Neural cell (in vitro differentiated cells): ENCODE results near the gene SPTB. TPM values are rescaled to one million over a fixed set of nuclear protein-coding genes. Genes with fewer than 3 reads are reported as not detected.

Experiments used
- H2AFZ ChIP-seq: fragments of 200-600, 300-800 bp; sonication (generic), shearing (Covaris generic); 2 replicates; pipeline ENCODE4 v1.6.0; 2014; ENCODE audit warnings: low read depth, mild to moderate bottlenecking, antibody characterized with exemption, low read length, moderate library complexity
- H3F3A ChIP-seq: fragments of 200-600 bp; shearing (Covaris generic); 2 replicates; pipeline ENCODE4 v1.6.1; 2016; ENCODE audit warnings: mild to moderate bottlenecking, moderate library complexity, mixed read lengths, antibody characterized with exemption, low read length; ENCODE audit not compliant: insufficient read depth, poor library complexity, severe bottlenecking
- H3K27ac ChIP-seq: fragments of 200-600, 300-800 bp; sonication (generic), shearing (Covaris generic); 2 replicates; pipeline ENCODE4 v1.5.1; 2014; ENCODE audit warnings: mild to moderate bottlenecking, low read length, moderate library complexity
- H3K27me3 ChIP-seq: fragments of 300-800, 200-600 bp; sonication (generic), shearing (Covaris generic); 2 replicates; pipeline ENCODE4 v1.6.0; 2014; ENCODE audit warnings: mild to moderate bottlenecking, low read depth, low read length, moderate library complexity; ENCODE audit not compliant: insufficient read depth
- H3K36me3 ChIP-seq: fragments of 300-800, 200-600 bp; sonication (generic), shearing (Covaris generic); 2 replicates; pipeline ENCODE4 v1.5.1; 2014; ENCODE audit warnings: mild to moderate bottlenecking, antibody characterized with exemption, low read length, moderate library complexity; ENCODE audit not compliant: insufficient read depth
- H3K4me2 ChIP-seq: fragments of 300-800, 200-600 bp; sonication (generic), shearing (Covaris generic); 2 replicates; pipeline ENCODE4 v1.6.0; 2014; ENCODE audit warnings: mild to moderate bottlenecking, low read length
- H3K4me3 ChIP-seq: fragments of 300-800, 200-600 bp; sonication (generic), shearing (Covaris generic); 2 replicates; pipeline ENCODE4 v1.5.1; 2014; ENCODE audit warnings: mild to moderate bottlenecking, low read length, moderate library complexity
- H3K79me2 ChIP-seq: fragments of 200-600 bp; shearing (Covaris generic); replicated peaks from 2 replicates; pipeline ENCODE4 v1.6.0; 2014; ENCODE audit warnings: mild to moderate bottlenecking, low read length, moderate library complexity; ENCODE audit not compliant: insufficient read depth
- H3K9ac ChIP-seq: fragments of 300-800, 200-600 bp; sonication (generic), shearing (Covaris generic); 2 replicates; pipeline ENCODE4 v1.6.1; 2016; ENCODE audit warnings: mild to moderate bottlenecking, low read length, mixed read lengths
- H3K9me2 ChIP-seq: fragments of 200-600 bp; shearing (Covaris generic); 2 replicates; pipeline ENCODE4 v1.6.1; 2016; ENCODE audit warnings: mild to moderate bottlenecking, low read length, mixed read lengths; ENCODE audit not compliant: insufficient read depth
- H3K9me3 ChIP-seq: fragments of 200-600, 300-800 bp; sonication (generic), shearing (Covaris generic); 2 replicates; pipeline ENCODE4 v1.6.1; 2016; ENCODE audit warnings: mild to moderate bottlenecking, mixed run types, low read length, moderate library complexity, mixed read lengths
- H4K20me1 ChIP-seq: fragments of 200-600 bp; shearing (Covaris generic); 2 replicates; pipeline ENCODE4 v1.6.1; 2016; ENCODE audit warnings: mild to moderate bottlenecking, mixed run types; ENCODE audit not compliant: insufficient read depth
- CTCF ChIP-seq: fragments of 450-650 bp; IDR thresholded peaks from 2 replicates; pipeline ENCODE4 v1.5.1; 2014; ENCODE audit warnings: antibody characterized with exemption, mild to moderate bottlenecking, moderate library complexity; ENCODE audit not compliant: poor library complexity, severe bottlenecking
- EP300 ChIP-seq: fragments of 450-650 bp; conservative IDR thresholded peaks from 2 replicates; pipeline ENCODE4 v1.6.1; 2014; ENCODE audit warnings: antibody characterized with exemption, mild to moderate bottlenecking, moderate library complexity; ENCODE audit not compliant: poor library complexity, severe bottlenecking
- EZH2 ChIP-seq: fragments of 200-600, 300-800 bp; shearing (Covaris generic), sonication (generic); IDR thresholded peaks from 2 replicates; pipeline ENCODE4 v1.6.1; 2014; ENCODE audit warnings: antibody characterized with exemption, low read length, borderline replicate concordance, mild to moderate bottlenecking; ENCODE audit not compliant: insufficient read depth, poor library complexity, severe bottlenecking
- MXI1 ChIP-seq: fragments of 450-650 bp; conservative IDR thresholded peaks from 2 replicates; pipeline ENCODE4 v1.6.1; 2014; ENCODE audit warnings: antibody characterized with exemption, mild to moderate bottlenecking; ENCODE audit not compliant: poor library complexity, severe bottlenecking
- POLR2AphosphoS5 ChIP-seq: IDR thresholded peaks from 2 replicates; pipeline ENCODE4 v1.6.1; 2012
- RAD21 ChIP-seq: fragments of 450-650 bp; conservative IDR thresholded peaks from 2 replicates; pipeline ENCODE4 v1.6.1; 2014; ENCODE audit warnings: antibody characterized with exemption, mild to moderate bottlenecking, moderate library complexity
- REST ChIP-seq: IDR thresholded peaks from 2 replicates; pipeline ENCODE4 v1.6.1; 2012; ENCODE audit warnings: borderline replicate concordance
- SMC3 ChIP-seq: fragments of 450-650 bp; conservative IDR thresholded peaks from 2 replicates; pipeline ENCODE4 v1.6.1; 2014; ENCODE audit warnings: antibody characterized with exemption, mild to moderate bottlenecking, moderate library complexity; ENCODE audit not compliant: poor library complexity
- TAF1 ChIP-seq: IDR thresholded peaks from 2 replicates; pipeline ENCODE4 v1.6.1; 2012; ENCODE audit warnings: low read depth
- polyA plus RNA-seq: library from polyadenylated mRNA; depleted of rRNA; stranded (reverse); fragments of >200 nt; gene quantifications from 2 replicates; pipeline ENCODE4 v1.2.3, GENCODE V29; 2014

The SPTB gene
- polyA plus RNA-seq, 1 donor from 2014 or later, result 1.9 TPM

GRCh38 chr14:64817631-64818030 is 62.1 kb downstream of the SPTB start:
- H3K9me3 ChIP-seq, result no peaks in the 10 kb centered on the region
- no peak overlapping the region for H3K4me2 ChIP-seq
- H3K9ac ChIP-seq, result no peak overlapping the region
- TF ChIP-seq EP300 (no peak), MXI1 (no peak), RAD21 (no peak), CTCF (no peak), SMC3 (no peak), POLR2AphosphoS5 (no peak), EZH2 (no peak), TAF1 (no peak), REST (no peak)
- no peaks in the 10 kb centered on the region for H4K20me1 ChIP-seq
- H3F3A ChIP-seq, result no peaks in the 10 kb centered on the region
- H3K4me3 ChIP-seq, result no peak overlapping the region
- no peaks in the 10 kb centered on the region for H3K79me2 ChIP-seq
- no peaks in the 10 kb centered on the region for H3K36me3 ChIP-seq
- H3K9me2 ChIP-seq, result no peaks in the 10 kb centered on the region
- H3K27ac ChIP-seq, result no peak overlapping the region
- H2AFZ ChIP-seq, result no peak overlapping the region
- no peaks in the 10 kb centered on the region for H3K27me3 ChIP-seq

GRCh38 chr14:64816221-64816783 is 63.4 kb downstream of the SPTB start:
- no peak for TF ChIP-seq SMC3
- no peak for TF ChIP-seq MXI1
- TF ChIP-seq EP300, result no peak
- no peak for TF ChIP-seq POLR2AphosphoS5
- no peak for TF ChIP-seq TAF1
- no peak for TF ChIP-seq REST
- TF ChIP-seq RAD21, result no peak
- TF ChIP-seq EZH2, result no peak
- no peak for TF ChIP-seq CTCF
- no peak overlapping the region for H3K27ac ChIP-seq
- no peaks in the 10 kb centered on the region for H3K9me3 ChIP-seq
- H3K27me3 ChIP-seq, result no peaks in the 10 kb centered on the region
- no peaks in the 10 kb centered on the region for H3F3A ChIP-seq
- no peaks in the 10 kb centered on the region for H3K9me2 ChIP-seq
- no peak overlapping the region for H3K9ac ChIP-seq
- H4K20me1 ChIP-seq, result no peaks in the 10 kb centered on the region
- no peak overlapping the region for H3K4me3 ChIP-seq
- H2AFZ ChIP-seq, result no peak overlapping the region
- no peaks in the 10 kb centered on the region for H3K79me2 ChIP-seq
- H3K4me2 ChIP-seq, result no peak overlapping the region
- no peaks in the 10 kb centered on the region for H3K36me3 ChIP-seq
